ENCODE data around the gene SH3BP5.
"Not testable (repeated sequence)": the region's sequence is repeated elsewhere in the genome, so short reads cannot be mapped to it uniquely, and the experiment has no call there.

DNA sequence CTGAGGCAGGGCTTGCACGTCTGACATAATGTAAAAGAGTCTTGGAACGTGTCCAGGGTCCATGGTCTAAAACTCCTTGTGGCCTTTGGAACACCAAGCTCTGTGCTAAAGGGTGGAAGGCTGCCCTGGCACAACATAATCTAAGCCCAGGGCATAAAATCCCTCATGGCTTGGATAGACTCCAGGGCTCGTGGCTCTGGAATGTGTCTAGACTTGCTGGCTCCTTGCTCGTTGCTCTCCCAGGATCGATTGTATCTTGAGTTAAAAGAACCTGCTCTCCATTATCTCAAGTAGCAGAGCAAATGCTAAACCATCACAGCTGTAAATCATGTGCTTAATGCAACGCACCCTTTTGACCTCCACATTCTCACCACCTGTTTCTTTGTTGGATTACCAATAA lies 31.7 kb upstream of the SH3BP5 start:
- TF ChIP-seq, protein P1, sequence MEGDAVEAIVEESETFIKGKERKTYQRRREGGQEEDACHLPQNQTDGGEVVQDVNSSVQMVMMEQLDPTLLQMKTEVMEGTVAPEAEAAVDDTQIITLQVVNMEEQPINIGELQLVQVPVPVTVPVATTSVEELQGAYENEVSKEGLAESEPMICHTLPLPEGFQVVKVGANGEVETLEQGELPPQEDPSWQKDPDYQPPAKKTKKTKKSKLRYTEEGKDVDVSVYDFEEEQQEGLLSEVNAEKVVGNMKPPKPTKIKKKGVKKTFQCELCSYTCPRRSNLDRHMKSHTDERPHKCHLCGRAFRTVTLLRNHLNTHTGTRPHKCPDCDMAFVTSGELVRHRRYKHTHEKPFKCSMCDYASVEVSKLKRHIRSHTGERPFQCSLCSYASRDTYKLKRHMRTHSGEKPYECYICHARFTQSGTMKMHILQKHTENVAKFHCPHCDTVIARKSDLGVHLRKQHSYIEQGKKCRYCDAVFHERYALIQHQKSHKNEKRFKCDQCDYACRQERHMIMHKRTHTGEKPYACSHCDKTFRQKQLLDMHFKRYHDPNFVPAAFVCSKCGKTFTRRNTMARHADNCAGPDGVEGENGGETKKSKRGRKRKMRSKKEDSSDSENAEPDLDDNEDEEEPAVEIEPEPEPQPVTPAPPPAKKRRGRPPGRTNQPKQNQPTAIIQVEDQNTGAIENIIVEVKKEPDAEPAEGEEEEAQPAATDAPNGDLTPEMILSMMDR (IDR thresholded peaks at IDR 0.05) = not testable (repeated sequence)
- not testable (repeated sequence) for TF ChIP-seq POLR2A (IDR thresholded peaks at IDR 0.05)
